BJ (cell line): ENCODE results near the gene MUC5B. TPM values are rescaled to one million over a fixed set of nuclear protein-coding genes. Genes with fewer than 3 reads are reported as not detected.

Source experiments
- CTCF ChIA-PET: fragments of 350-600 bp; formaldehyde crosslinking; extraction: SDS; loops from one replicate; lab custom pipeline; 2021; ENCODE audit warnings: antibody characterized with exemption, inconsistent platforms; lab: Yijun Ruan, JAX
- POLR2A ChIA-PET: fragments of 300-600 bp; sonication (Branson Sonifier 250); formaldehyde crosslinking; extraction: SDS; loops from one replicate; lab custom pipeline; 2021; ENCODE audit warnings: antibody characterized with exemption; lab: Charles Lee
- DNase-seq: peaks from one replicate; pipeline ENCODE4 v3.0.0-alpha.2; 2011; ENCODE audit warnings: low read depth
- H3K27me3 ChIP-seq: 2 replicates; pipeline ENCODE4 v1.6.0; 2011; ENCODE audit warnings: low read length; ENCODE audit not compliant: control insufficient read depth, insufficient read depth
- H3K36me3 ChIP-seq: 2 replicates; pipeline ENCODE4 v1.5.1; 2011; ENCODE audit warnings: low read length; ENCODE audit not compliant: control insufficient read depth, insufficient read depth
- H3K4me3 ChIP-seq: 2 replicates; pipeline ENCODE4 v1.5.1; 2011; ENCODE audit warnings: low read depth, mild to moderate bottlenecking, control low read depth, low read length
- polyA plus RNA-seq: library from polyadenylated mRNA; depleted of rRNA; stranded (reverse); fragments of >200 nt; gene quantifications from 2 replicates; pipeline ENCODE4 v1.2.3, GENCODE V29; 2011
- TF ChIP-seq, protein P1 (sequence below): IDR thresholded peaks from 2 replicates; pipeline ENCODE4 v1.5.1; 2011; ENCODE audit warnings: low read depth, mild to moderate bottlenecking, control low read depth, inconsistent platforms, low read length, moderate library complexity; ENCODE audit not compliant: insufficient read depth

The MUC5B gene
- polyA plus RNA-seq, 1 experiment: not detected

DNA sequence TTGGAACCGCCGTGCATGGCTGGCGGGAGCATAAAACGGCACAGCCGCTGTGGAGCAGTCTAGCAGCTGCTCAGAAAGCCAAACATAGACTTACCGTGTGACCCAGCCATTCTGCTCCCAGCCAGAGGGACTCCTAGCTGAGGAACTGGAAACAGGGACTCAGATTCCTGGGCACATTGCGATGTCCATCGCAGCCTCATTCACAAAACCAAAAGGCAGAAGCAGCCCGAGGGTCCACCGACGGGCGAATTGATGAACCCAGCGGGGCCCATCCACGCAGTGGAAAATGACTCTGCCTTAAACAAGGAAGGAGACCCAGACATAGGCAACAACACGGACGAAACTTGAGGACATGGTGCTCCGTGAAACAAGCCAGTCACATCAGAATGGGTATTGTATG lies 5.7 kb upstream of the MUC5B start:
- no peaks in the 10 kb centered on the region for H3K36me3 ChIP-seq
- ChIA-PET POLR2A (no interaction called here), CTCF (interaction anchor here (0.5 to 1.8 kb wide), 3 partner anchors 15 to 760 kb away, joined by 3 to 5 read pairs (median 3); no protein-coding TSS in a partner anchor)
- TF ChIP-seq, protein P1, sequence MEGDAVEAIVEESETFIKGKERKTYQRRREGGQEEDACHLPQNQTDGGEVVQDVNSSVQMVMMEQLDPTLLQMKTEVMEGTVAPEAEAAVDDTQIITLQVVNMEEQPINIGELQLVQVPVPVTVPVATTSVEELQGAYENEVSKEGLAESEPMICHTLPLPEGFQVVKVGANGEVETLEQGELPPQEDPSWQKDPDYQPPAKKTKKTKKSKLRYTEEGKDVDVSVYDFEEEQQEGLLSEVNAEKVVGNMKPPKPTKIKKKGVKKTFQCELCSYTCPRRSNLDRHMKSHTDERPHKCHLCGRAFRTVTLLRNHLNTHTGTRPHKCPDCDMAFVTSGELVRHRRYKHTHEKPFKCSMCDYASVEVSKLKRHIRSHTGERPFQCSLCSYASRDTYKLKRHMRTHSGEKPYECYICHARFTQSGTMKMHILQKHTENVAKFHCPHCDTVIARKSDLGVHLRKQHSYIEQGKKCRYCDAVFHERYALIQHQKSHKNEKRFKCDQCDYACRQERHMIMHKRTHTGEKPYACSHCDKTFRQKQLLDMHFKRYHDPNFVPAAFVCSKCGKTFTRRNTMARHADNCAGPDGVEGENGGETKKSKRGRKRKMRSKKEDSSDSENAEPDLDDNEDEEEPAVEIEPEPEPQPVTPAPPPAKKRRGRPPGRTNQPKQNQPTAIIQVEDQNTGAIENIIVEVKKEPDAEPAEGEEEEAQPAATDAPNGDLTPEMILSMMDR: no peak
- DNase-seq: no peak
- H3K27me3 ChIP-seq: no peaks in the 10 kb centered on the region
- no peak overlapping the region for H3K4me3 ChIP-seq

- ChIA-PET POLR2A (no interaction called here), CTCF (interaction anchor here (1.8 kb wide), 1 partner anchor 16 kb away, joined by 5 read pairs; no protein-coding TSS in a partner anchor)
- H3K36me3 ChIP-seq: no peaks in the 10 kb centered on the region
- no peak for DNase-seq
- TF ChIP-seq, protein P1: no peak
- H3K4me3 ChIP-seq: no peak overlapping the region
- H3K27me3 ChIP-seq: no peaks in the 10 kb centered on the region
Observed at GRCh38 chr11:1218256-1218787, 4.5 kb upstream of the MUC5B start.

DNA sequence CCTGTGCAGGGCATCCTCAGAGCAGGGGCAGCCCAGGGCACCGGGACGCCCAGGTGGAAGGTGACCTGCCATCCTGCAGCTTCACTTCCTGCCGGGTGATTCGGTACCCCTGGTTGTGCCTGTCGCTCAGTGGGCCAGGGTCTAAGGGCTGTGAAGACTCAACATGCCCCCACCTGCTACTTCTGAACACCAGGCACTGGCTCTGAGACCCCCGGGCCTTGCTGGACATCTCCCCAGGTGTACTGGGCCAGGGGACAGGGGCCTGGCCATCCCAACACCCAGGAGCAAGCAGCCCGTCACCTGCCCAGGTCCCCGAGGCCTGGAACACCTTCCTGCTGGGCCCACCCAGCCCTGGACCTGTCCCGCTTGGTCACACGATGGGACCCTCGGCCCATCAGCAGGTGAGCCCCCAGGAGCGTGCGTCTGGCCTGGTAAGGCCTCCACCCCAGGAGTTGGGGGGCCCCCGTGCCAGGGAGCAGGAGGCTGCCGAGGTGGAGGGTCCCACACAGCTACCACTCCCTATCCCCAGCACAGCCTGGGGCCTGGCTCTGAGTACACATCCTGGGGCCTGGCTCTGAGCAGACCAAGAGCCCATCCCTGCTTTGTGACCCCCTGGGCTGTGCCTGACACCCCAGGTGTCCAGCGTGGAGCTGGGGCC lies 3.9 kb upstream of the MUC5B start:
- CTCF ChIA-PET: interaction anchor here (1.8 kb wide), 1 partner anchor 16 kb away, joined by 5 read pairs; no protein-coding TSS in a partner anchor
- TF ChIP-seq, protein P1: no peak
- POLR2A ChIA-PET: no interaction called here

GRCh38 chr11:1219446-1219833 lies 3.4 kb upstream of the MUC5B start:
- Histone ChIP-seq H3K27me3 (no peaks in the 10 kb centered on the region), H3K4me3 (no peak overlapping the region), H3K36me3 (no peaks in the 10 kb centered on the region)
- ChIA-PET CTCF (no interaction called here), POLR2A (no interaction called here)
- no peak for DNase-seq
- TF ChIP-seq, protein P1: no peak

More for the DNA sequence above, 3.9 kb upstream of the MUC5B start:
- no peaks in the 10 kb centered on the region for H3K27me3 ChIP-seq
- H3K4me3 ChIP-seq: no peak overlapping the region
- no peak for DNase-seq
- H3K36me3 ChIP-seq: no peaks in the 10 kb centered on the region
